Breast epithelium (tissue), 3 donors: ENCODE results near the gene FBXO31.

Experiments
- POLR2A ChIP-seq: fragments of 450-650 bp; IDR thresholded peaks from one replicate; pipeline ENCODE4 v1.6.1; 2016; ENCODE audit warnings: antibody characterized with exemption, mild to moderate bottlenecking, moderate library complexity
- POLR2AphosphoS5 ChIP-seq, 3 donors: sonication (generic); formaldehyde crosslinking; IDR thresholded peaks; one replicate each; pipeline ENCODE4 v1.6.1; 2017; ENCODE audit warnings: antibody characterized with exemption in 3 of 3
- TF ChIP-seq, protein P1 (sequence below), 3 donors: fragments of 450-650 bp; IDR thresholded peaks; one replicate each; pipeline ENCODE4 v1.5.1; 2016 to 2017; ENCODE audit warnings: antibody characterized with exemption in 3 of 3, mild to moderate bottlenecking in 3 of 3, moderate library complexity in 3 of 3

DNA sequence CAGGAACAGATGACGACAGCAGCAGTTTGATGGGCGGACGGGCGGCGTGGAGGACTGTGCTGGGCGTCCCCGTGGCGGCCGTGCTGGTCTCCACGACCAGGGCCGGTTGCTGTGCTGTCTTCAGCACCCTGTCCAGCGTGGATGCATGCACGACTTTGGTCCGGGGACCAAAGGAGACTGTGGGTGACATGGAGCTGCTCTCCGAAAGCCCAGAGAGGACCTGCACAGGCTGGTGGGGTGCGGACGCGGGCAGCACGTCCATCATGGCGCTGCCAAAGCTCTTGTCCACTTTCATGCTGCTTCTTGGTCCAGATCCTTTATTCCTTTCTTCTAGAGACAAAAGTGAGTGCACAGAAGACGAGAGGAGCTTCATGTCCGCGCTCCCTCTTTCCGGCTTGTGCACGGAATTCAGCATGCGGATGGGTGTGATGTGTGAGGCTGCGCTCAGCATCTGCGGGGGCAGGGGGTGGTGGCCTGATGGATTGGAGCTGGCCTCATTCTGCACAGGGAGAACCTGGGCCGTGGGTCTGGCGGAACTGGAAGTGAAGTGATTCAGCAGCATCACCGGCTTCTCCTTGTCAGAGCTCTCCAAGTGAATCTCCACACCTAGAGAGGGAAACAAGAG is 28.9 kb upstream of the FBXO31 start:
- no peak for TF ChIP-seq POLR2AphosphoS5 (IDR thresholded peaks at IDR 0.05)
- TF ChIP-seq, protein P1, sequence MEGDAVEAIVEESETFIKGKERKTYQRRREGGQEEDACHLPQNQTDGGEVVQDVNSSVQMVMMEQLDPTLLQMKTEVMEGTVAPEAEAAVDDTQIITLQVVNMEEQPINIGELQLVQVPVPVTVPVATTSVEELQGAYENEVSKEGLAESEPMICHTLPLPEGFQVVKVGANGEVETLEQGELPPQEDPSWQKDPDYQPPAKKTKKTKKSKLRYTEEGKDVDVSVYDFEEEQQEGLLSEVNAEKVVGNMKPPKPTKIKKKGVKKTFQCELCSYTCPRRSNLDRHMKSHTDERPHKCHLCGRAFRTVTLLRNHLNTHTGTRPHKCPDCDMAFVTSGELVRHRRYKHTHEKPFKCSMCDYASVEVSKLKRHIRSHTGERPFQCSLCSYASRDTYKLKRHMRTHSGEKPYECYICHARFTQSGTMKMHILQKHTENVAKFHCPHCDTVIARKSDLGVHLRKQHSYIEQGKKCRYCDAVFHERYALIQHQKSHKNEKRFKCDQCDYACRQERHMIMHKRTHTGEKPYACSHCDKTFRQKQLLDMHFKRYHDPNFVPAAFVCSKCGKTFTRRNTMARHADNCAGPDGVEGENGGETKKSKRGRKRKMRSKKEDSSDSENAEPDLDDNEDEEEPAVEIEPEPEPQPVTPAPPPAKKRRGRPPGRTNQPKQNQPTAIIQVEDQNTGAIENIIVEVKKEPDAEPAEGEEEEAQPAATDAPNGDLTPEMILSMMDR (IDR thresholded peaks at IDR 0.05), result no peak
- TF ChIP-seq POLR2A, result no peak
